WTC11 (cell line): Measurements from ENCODE around the gene TMEM108.

Source experiments
- CTCF ChIP-seq: fragments of 200-600 bp; IDR thresholded peaks from 2 replicates; pipeline ENCODE4 v1.8.0; 2022; ENCODE audit warnings: antibody characterized with exemption
- ZNF423 ChIP-seq: fragments of 250-450 bp; sonication (Bioruptor Pico); IDR thresholded peaks from 2 replicates; pipeline ENCODE4 v2.1.2; 2022; ENCODE audit warnings: mild to moderate bottlenecking, moderate library complexity

GRCh38 chr3:133106169-133106568 lies 68.0 kb downstream of the TMEM108 start:
- TF ChIP-seq CTCF, result no peak
- TF ChIP-seq ZNF423 (CRISPR knock-in tag), result no peak
